IMR-90 (cell line): ENCODE data around the gene HARS1.

Experiments
- MAFK ChIP-seq: IDR thresholded peaks from 2 replicates; pipeline ENCODE4 v1.6.1; 2012; ENCODE audit warnings: low read depth, low read length, improper control_type of control experiment
- MXI1 ChIP-seq: IDR thresholded peaks from 2 replicates; pipeline ENCODE4 v1.6.1; 2012; ENCODE audit warnings: low read depth, mild to moderate bottlenecking, low read length, moderate library complexity, borderline replicate concordance
- POLR2A ChIP-seq: IDR thresholded peaks from 2 replicates; pipeline ENCODE4 v1.6.1; 2012; ENCODE audit warnings: mild to moderate bottlenecking, low read depth, low read length
- RCOR1 ChIP-seq: IDR thresholded peaks from 2 replicates; pipeline ENCODE4 v1.6.1; 2012; ENCODE audit warnings: mild to moderate bottlenecking, low read length, improper control_type of control experiment; ENCODE audit not compliant: insufficient replicate concordance
- TF ChIP-seq, protein P1 (sequence below): conservative IDR thresholded peaks from 2 replicates; pipeline ENCODE4 v1.5.1; 2012; ENCODE audit warnings: mild to moderate bottlenecking, low read depth, low read length, improper control_type of control experiment

DNA sequence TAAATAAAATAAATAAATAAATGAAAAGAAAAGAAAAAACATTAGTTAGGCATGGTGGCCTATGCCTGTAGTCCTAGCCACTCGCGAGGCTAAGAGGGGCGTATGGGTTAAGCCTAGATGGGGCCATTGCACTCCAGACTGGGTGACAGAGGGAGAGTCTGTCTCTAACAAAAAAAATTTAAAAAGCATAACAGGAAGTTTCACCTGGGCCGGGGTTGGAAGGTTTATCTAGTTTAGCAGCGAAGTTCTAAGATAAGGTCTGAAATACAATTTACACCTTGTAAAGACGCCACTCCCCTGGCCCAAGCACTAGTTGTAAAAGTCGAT is 27.1 kb upstream of the HARS1 start:
- TF ChIP-seq POLR2A (no peak), MXI1 (no peak), RCOR1 (no peak), MAFK (no peak)
- TF ChIP-seq, protein P1, sequence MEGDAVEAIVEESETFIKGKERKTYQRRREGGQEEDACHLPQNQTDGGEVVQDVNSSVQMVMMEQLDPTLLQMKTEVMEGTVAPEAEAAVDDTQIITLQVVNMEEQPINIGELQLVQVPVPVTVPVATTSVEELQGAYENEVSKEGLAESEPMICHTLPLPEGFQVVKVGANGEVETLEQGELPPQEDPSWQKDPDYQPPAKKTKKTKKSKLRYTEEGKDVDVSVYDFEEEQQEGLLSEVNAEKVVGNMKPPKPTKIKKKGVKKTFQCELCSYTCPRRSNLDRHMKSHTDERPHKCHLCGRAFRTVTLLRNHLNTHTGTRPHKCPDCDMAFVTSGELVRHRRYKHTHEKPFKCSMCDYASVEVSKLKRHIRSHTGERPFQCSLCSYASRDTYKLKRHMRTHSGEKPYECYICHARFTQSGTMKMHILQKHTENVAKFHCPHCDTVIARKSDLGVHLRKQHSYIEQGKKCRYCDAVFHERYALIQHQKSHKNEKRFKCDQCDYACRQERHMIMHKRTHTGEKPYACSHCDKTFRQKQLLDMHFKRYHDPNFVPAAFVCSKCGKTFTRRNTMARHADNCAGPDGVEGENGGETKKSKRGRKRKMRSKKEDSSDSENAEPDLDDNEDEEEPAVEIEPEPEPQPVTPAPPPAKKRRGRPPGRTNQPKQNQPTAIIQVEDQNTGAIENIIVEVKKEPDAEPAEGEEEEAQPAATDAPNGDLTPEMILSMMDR, result no peak
